ENCODE data around the gene KRT26. TPM values are rescaled to one million over a fixed set of nuclear protein-coding genes. Genes with fewer than 3 reads are reported as not detected.

Gene KRT26
- total and polyA plus RNA-seq, 2 experiments from 2014 or later, result not detected

GRCh38 chr17:40753804-40754203, 18.2 kb downstream of the KRT26 start (continued):
- no peak for TF ChIP-seq ETS1 (IDR thresholded peaks at IDR 0.05)
- TF ChIP-seq NANOG (IDR thresholded peaks at IDR 0.05; ENCODE audit: borderline replicate concordance), result no peak
- TF ChIP-seq ZNF331 (CRISPR knock-in tag; IDR thresholded peaks at IDR 0.05; ENCODE audit: low read depth), result no peak
- no peak for TF ChIP-seq CREB1 (CRISPR knock-in tag; IDR thresholded peaks at IDR 0.05; ENCODE audit: low read depth)
- no peak for TF ChIP-seq EZH2 (IDR thresholded peaks at IDR 0.05; ENCODE audit: low read depth, unreplicated experiment)

DNA sequence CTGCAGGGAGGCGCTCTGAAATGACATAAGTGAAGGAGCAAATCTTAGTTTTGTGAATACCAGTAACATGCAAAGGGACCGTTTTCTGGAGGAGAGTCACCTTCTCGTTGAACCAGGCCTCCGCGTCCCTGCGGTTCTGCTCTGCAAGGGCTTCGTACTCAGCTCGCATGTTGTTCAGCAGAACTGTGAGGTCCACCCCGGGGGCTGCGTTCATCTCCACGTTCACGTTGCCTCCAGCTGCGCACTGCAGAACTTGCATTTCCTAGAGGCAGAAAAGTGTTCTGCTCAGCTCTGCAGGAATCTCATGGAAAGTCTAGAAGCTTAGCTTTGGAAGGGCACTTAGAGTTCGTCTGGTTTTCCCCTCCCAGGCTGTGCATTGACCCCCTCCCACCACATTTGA, 20.9 kb downstream of the KRT26 start:
- no peaks in the 10 kb centered on the region for H3K27me3 Mint-ChIP-seq (ENCODE audit: insufficient read depth, low read depth, poor library complexity)
- TF ChIP-seq EZH2phosphoT487 (IDR thresholded peaks at IDR 0.05; ENCODE audit: unreplicated experiment) (no peak), ZNF331 (CRISPR knock-in tag; IDR thresholded peaks at IDR 0.05; ENCODE audit: low read depth) (no peak), POLR2AphosphoS5 (IDR thresholded peaks at IDR 0.05; ENCODE audit: low read depth) (no peak), REST (IDR thresholded peaks at IDR 0.05; ENCODE audit: unreplicated experiment) (no peak), CREB1 (CRISPR knock-in tag; IDR thresholded peaks at IDR 0.05; ENCODE audit: low read depth) (no peak), ZNF114 (CRISPR knock-in tag; IDR thresholded peaks at IDR 0.05) (no peak), NANOG (IDR thresholded peaks at IDR 0.05; ENCODE audit: borderline replicate concordance) (no peak), STAT1 (IDR thresholded peaks at IDR 0.05; ENCODE audit: unreplicated experiment) (no peak)
- TF ChIP-seq, protein P1, sequence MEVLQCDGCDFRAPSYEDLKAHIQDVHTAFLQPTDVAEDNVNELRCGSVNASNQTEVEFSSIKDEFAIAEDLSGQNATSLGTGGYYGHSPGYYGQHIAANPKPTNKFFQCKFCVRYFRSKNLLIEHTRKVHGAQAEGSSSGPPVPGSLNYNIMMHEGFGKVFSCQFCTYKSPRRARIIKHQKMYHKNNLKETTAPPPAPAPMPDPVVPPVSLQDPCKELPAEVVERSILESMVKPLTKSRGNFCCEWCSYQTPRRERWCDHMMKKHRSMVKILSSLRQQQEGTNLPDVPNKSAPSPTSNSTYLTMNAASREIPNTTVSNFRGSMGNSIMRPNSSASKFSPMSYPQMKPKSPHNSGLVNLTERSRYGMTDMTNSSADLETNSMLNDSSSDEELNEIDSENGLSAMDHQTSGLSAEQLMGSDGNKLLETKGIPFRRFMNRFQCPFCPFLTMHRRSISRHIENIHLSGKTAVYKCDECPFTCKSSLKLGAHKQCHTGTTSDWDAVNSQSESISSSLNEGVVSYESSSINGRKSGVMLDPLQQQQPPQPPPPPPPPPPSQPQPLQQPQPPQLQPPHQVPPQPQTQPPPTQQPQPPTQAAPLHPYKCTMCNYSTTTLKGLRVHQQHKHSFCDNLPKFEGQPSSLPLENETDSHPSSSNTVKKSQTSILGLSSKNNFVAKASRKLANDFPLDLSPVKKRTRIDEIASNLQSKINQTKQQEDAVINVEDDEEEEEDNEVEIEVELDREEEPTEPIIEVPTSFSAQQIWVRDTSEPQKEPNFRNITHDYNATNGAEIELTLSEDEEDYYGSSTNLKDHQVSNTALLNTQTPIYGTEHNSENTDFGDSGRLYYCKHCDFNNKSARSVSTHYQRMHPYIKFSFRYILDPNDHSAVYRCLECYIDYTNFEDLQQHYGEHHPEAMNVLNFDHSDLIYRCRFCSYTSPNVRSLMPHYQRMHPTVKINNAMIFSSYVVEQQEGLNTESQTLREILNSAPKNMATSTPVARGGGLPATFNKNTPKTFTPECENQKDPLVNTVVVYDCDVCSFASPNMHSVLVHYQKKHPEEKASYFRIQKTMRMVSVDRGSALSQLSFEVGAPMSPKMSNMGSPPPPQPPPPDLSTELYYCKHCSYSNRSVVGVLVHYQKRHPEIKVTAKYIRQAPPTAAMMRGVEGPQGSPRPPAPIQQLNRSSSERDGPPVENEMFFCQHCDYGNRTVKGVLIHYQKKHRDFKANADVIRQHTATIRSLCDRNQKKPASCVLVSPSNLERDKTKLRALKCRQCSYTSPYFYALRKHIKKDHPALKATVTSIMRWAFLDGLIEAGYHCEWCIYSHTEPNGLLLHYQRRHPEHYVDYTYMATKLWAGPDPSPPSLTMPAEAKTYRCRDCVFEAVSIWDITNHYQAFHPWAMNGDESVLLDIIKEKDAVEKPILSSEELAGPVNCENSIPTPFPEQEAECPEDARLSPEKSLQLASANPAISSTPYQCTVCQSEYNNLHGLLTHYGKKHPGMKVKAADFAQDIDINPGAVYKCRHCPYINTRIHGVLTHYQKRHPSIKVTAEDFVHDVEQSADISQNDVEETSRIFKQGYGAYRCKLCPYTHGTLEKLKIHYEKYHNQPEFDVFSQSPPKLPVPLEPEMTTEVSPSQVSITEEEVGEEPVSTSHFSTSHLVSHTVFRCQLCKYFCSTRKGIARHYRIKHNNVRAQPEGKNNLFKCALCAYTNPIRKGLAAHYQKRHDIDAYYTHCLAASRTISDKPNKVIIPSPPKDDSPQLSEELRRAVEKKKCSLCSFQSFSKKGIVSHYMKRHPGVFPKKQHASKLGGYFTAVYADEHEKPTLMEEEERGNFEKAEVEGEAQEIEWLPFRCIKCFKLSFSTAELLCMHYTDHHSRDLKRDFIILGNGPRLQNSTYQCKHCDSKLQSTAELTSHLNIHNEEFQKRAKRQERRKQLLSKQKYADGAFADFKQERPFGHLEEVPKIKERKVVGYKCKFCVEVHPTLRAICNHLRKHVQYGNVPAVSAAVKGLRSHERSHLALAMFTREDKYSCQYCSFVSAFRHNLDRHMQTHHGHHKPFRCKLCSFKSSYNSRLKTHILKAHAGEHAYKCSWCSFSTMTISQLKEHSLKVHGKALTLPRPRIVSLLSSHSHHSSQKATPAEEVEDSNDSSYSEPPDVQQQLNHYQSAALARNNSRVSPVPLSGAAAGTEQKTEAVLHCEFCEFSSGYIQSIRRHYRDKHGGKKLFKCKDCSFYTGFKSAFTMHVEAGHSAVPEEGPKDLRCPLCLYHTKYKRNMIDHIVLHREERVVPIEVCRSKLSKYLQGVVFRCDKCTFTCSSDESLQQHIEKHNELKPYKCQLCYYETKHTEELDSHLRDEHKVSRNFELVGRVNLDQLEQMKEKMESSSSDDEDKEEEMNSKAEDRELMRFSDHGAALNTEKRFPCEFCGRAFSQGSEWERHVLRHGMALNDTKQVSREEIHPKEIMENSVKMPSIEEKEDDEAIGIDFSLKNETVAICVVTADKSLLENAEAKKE (CRISPR knock-in tag; IDR thresholded peaks at IDR 0.05), result no peak
- TF ChIP-seq, protein P2, sequence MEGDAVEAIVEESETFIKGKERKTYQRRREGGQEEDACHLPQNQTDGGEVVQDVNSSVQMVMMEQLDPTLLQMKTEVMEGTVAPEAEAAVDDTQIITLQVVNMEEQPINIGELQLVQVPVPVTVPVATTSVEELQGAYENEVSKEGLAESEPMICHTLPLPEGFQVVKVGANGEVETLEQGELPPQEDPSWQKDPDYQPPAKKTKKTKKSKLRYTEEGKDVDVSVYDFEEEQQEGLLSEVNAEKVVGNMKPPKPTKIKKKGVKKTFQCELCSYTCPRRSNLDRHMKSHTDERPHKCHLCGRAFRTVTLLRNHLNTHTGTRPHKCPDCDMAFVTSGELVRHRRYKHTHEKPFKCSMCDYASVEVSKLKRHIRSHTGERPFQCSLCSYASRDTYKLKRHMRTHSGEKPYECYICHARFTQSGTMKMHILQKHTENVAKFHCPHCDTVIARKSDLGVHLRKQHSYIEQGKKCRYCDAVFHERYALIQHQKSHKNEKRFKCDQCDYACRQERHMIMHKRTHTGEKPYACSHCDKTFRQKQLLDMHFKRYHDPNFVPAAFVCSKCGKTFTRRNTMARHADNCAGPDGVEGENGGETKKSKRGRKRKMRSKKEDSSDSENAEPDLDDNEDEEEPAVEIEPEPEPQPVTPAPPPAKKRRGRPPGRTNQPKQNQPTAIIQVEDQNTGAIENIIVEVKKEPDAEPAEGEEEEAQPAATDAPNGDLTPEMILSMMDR (conservative IDR thresholded peaks at IDR 0.05; ENCODE audit: low read depth in 2 of 2), result no peak
- H3K36me3 Mint-ChIP-seq (ENCODE audit: low read depth), result no peaks in the 10 kb centered on the region
- H3K9me3 Mint-ChIP-seq, result no peaks in the 10 kb centered on the region
- DNase-seq (ENCODE audit: low spot score), result no peak
- H3K27ac Mint-ChIP-seq, result no peak overlapping the region
- H3K4me1 ChIP-seq (ENCODE audit: insufficient read depth), result no peaks in the 10 kb centered on the region
- no peak overlapping the region for H3K4me3 ChIP-seq
- H3K36me3 ChIP-seq (ENCODE audit: insufficient read depth), result no peaks in the 10 kb centered on the region
- H4K20me1 ChIP-seq (replicated peaks; ENCODE audit: insufficient read depth), result no peaks in the 10 kb centered on the region
- H3K4me2 ChIP-seq, result no peak overlapping the region
- H3F3A ChIP-seq (replicated peaks; ENCODE audit: low read depth), result no peaks in the 10 kb centered on the region
- H2AFZ ChIP-seq, result no peak overlapping the region
- no peaks in the 10 kb centered on the region for H3K79me2 ChIP-seq (replicated peaks; ENCODE audit: insufficient read depth)
- H3K4me3 Mint-ChIP-seq, result no peak overlapping the region
- no peaks in the 10 kb centered on the region for H3K27me3 ChIP-seq (ENCODE audit: insufficient read depth)
- ATAC-seq, result no peak
- H3K9me2 ChIP-seq (ENCODE audit: insufficient read depth), result no peaks in the 10 kb centered on the region
- peaks cover 4% of the 10 kb centered on the region; the same call in 1 of the 3 replicates for H3K4me1 Mint-ChIP-seq
- H3K27ac ChIP-seq (ENCODE audit: low read depth), result no peak overlapping the region

Measured in GM23338 (cell line).